GM18861 (cell line): ENCODE data around the gene HNRNPC.
"Not testable (repeated sequence)": the region's sequence is repeated elsewhere in the genome, so short reads cannot be mapped to it uniquely, and the experiment has no call there.

Experiments used
- ATAC-seq: cut with Tn5 transposase; IDR thresholded peaks from one replicate; pipeline ENCODE4 v1.9.1; 2021; ENCODE audit not compliant: unreplicated experiment

HNRNPC gene

GRCh38 chr14:21213652-21214051 lies 55.6 kb downstream of the HNRNPC start:
- no peak for ATAC-seq

- not testable (repeated sequence) for ATAC-seq
Observed at GRCh38 chr14:21212824-21213223, 56.4 kb downstream of the HNRNPC start.

GRCh38 chr14:21211509-21211908 lies 57.7 kb downstream of the HNRNPC start:
- no peak for ATAC-seq

- ATAC-seq = no peak
Observed at GRCh38 chr14:21210023-21210422, 59.2 kb downstream of the HNRNPC start.

GRCh38 chr14:21209185-21209584 lies 60.1 kb downstream of the HNRNPC start:
- no peak for ATAC-seq

GRCh38 chr14:21208554-21208953 lies 60.7 kb downstream of the HNRNPC start:
- no peak for ATAC-seq

- ATAC-seq = no peak
Observed at GRCh38 chr14:21206753-21207684, 62.2 kb downstream of the HNRNPC start.

- no peak for ATAC-seq
Observed at GRCh38 chr14:21205678-21206581, 63.3 kb downstream of the HNRNPC start.

GRCh38 chr14:21205026-21205677 lies 64.1 kb downstream of the HNRNPC start:
- ATAC-seq = no peak

- no peak for ATAC-seq
Observed at GRCh38 chr14:21204167-21205025, 64.8 kb downstream of the HNRNPC start.

GRCh38 chr14:21203470-21204166 lies 65.6 kb downstream of the HNRNPC start:
- no peak for ATAC-seq

- ATAC-seq = no peak
Observed at GRCh38 chr14:21202463-21203358, 66.5 kb downstream of the HNRNPC start.

- ATAC-seq = no peak
Observed at GRCh38 chr14:21201732-21202462, 67.3 kb downstream of the HNRNPC start.

GRCh38 chr14:21200752-21201461 lies 68.3 kb downstream of the HNRNPC start:
- ATAC-seq = no peak

GRCh38 chr14:21199611-21200560 lies 69.4 kb downstream of the HNRNPC start:
- ATAC-seq = no peak
